HTR-8/SVneo (cell line): ENCODE measurements around the gene CYB561.

Experiments
- DNase-seq: peaks from one replicate; pipeline ENCODE4 v3.0.0; 2011; ENCODE audit warnings: low spot score, mixed read lengths; ENCODE audit not compliant: insufficient read length
- FAIRE-seq: peaks from 2 replicates; lab custom pipeline; 2011; peaks lifted over from hg19 to GRCh38; lab: Jason Lieb, UNC

The CYB561 gene, protein sequence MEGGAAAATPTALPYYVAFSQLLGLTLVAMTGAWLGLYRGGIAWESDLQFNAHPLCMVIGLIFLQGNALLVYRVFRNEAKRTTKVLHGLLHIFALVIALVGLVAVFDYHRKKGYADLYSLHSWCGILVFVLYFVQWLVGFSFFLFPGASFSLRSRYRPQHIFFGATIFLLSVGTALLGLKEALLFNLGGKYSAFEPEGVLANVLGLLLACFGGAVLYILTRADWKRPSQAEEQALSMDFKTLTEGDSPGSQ

DNA sequence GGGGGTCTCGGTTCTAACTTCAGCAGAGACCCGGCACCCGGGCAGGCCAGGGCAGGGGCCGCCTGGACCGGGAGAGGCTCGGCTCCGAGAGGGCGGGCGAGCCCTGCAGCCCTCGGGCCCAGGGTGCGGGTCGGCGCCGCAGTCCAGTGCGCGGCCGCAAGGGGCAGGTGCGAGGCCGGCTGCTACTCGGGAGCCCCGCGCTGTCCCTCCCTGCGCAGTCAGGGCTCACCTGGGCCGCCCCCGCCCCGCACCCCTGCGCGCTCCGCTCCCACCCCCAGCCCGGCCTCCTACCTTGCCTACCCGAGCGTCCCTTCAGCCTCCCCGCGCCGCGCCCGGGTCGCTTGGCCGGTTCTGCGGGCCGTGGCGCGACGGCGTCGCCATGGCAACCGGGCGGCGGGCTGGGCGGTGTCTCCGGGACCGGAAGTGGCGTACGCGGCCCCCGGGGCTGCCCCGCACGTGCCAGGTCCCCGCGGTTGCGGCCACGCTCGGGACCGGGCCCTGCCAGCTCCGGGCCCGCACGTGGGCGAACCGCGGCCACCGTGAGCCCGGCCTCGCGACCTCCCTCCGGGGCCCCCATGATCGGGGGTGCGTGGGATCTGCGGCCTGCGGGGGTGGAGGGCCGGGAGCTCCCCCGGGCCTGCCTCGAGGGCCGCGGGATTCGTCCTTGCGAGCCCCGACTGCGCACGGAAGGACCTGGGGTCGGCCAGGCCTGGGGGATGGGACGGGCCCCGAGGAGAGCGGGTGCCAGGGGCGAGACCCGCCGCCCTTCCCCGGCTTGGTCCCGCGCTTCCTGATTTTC, at the start of gene CYB561:
Gene CYB561, minus strand, starts transcription at position 353 of the 799 bp plus-strand sequence. CDS start 8,759 bp downstream, outside the sequence.
- FAIRE-seq (no peak), DNase-seq (peak; percentile 51)

DNA sequence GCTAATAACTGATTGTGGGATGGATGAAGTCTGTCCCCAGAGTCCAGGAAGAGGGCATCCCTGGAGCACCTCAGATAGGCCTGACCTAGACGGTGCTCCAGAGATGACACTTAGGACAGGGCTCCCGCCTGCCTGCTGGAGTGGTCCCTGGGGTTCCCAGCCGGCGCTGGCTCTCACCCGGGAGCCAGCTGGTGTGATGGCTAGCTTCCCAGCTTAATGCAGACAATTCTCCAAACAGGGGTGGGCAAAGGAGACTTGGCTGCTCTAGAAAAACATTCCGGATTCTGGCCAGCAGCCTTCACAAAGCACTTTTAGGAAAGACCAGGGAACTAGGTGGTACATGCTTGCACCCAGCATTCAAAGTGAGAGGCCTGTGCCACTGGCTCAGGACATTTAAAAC, 49.4 kb upstream of the CYB561 start:
- FAIRE-seq (no peak), DNase-seq (no peak)

DNA sequence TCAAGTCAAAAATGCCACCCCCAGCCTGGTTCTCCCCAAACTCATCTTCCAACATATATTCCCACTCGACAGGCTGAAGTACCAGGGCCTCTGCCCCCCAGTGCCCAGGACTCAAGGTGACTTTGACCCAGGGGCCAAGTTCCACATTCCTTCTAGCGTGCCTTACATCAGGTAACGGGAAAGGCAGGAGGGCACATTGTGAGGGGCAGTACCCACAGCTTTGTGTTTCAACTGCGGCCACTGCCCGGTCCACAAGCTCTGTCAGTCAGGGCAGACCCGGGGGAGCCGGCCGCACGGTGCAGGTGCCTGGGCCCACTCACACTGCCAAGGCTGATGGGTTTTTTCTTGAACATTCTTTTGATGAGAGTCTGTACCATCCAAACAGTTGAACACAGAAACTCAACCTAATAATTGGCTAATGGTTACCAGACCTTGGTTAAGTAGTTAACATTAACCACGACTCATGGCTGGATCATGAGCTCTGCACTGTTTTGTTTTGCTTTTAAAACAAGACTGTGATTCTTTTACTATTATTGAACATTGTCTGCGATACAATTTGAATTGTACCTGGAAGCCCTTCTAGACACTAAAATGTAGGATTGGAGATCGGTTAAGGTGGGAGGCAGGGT, 48.3 kb upstream of the CYB561 start:
- FAIRE-seq (no peak), DNase-seq (no peak)

DNA sequence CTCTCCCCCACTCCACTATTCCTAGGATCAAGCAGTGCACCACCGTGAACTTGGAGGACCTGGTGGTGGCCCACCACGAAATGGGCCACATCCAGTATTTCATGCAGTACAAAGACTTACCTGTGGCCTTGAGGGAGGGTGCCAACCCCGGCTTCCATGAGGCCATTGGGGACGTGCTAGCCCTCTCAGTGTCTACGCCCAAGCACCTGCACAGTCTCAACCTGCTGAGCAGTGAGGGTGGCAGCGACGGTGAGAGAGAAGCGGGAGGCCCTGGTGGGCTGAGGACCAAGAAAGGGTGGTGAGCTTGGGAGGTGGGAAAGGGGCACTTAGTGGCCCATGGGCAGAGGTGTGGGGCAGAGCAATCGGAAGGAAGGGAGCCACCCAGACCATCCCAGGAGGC, 47.3 kb upstream of the CYB561 start:
- DNase-seq (no peak), FAIRE-seq (no peak)

DNA sequence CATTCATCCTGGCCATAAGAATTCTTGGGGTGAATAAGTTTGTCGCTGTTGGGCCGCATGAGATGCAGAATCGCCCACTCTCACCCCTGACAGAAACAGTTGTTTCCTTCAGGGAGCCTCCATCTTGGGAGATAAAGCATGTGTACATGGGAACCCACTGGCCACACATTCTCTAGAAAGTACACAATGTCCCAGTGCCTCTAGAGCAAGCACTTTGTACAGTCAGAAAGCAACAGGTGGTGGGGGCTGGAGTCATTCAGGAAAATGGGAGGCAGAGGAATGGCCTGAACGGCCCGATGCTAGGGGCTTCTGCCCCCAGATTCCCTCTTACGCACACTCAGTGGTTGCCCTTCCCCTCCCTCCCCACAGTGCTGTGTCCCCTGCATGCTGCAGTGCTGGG, 46.8 kb upstream of the CYB561 start:
- DNase-seq (no peak), FAIRE-seq (no peak)

DNA sequence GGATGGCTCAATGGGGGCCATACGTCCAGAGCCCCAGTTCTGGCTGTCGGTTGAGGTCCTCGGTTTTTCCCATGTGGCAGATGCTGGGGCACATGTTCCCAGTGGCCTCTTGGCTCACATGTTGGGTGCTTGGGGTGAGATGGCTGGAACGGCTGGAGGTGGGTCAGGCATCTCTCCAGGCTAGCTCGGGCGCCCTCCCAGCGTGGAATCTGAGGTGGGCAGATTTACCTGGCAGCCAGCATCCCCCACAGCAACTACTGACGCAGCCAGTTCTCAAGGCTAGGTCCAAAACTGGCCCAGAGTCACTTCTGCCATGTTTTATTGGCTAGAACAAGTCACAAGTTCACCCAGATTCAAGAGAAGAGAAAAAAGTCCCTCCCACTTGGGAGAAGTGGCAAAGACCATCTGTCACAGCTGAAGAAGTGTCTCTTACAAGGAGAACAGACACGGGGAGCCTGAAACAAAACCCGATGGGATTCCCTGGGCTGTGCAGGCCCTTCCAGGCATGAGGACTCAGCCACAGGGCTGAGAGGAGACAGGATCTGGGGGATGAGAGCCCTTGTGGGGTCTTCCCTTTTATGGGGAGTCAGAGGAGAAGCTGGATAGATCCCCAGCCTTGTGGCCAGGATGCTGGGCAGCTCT, 46.0 kb upstream of the CYB561 start:
- FAIRE-seq, result no peak
- DNase-seq, result no peak

DNA sequence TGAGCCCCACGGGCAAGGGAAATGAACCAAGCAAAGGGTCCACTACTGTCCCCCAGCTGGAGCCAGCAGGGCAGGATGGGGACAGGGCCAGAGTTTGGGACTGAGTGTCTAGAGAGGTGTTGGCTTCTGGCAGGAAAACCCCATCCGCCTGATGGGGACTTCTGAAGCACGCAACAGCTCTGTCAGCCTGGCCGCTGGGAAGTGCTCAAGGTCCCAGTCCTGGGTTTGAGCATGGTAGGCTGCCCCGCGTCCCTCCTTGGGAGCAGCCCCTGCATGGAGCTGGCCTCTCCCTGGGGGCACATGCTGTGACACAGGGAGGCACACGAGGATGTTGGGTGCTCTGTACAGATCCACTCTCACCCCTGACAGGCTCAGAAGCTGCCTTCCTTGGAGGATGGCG, 45.3 kb upstream of the CYB561 start:
- FAIRE-seq, result no peak
- no peak for DNase-seq

DNA sequence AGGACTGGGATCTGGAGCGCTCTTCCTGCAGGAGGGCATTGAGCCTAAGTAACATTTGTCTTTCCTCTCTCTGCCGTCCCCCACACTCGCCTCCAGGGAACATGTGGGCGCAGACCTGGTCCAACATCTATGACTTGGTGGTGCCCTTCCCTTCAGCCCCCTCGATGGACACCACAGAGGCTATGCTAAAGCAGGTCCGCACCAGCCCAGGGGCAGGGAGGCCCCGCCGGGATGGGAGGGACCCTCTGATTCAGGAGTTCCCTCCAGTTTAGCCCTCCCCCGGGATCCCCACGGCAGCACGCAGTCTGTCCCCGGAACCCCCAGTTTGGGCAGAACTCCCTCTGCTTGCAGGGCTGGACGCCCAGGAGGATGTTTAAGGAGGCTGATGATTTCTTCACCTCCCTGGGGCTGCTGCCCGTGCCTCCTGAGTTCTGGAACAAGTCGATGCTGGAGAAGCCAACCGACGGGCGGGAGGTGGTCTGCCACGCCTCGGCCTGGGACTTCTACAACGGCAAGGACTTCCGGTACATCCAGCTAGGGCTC, 44.8 kb upstream of the CYB561 start:
- DNase-seq (no peak), FAIRE-seq (no peak)

DNA sequence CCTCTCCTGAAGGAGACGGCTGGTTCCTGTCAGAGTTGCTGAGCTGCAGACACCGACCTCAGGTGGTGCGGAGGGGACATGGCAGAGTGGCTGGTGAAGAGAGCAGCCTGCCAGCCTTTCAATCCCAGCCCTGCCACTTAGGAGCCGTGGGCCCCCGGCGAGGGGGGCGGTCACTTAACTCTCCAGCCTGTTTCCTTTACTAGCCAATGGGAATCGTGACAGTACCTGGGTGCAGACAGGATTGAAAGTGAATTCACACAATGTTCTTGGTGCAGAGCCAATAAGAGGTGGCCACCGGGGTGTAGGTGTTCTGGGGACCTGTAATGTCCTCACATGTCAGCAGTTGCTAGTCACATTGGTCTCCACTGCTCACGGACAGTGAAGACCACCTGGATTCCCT, 44.2 kb upstream of the CYB561 start:
- FAIRE-seq (peak; percentile 31), DNase-seq (no peak)

DNA sequence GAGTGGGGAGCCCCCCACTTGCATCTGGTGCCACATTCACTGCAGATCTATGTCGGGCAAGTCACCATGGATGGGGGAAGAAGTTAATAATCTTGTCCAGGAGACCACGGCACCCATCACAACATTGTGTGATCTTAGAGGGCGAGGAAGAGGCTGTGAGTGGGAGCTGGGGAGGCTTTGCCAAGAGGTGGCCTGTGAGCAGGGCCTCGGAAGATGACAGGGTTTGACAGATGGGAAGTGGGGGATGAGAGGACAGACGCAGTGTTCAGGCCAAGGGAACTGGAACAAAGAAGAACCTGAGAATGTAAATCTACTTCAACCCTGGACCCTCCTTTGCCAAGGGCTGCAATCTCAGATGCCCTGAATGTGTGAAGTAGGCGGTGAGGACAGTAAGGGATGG, 43.2 kb upstream of the CYB561 start:
- FAIRE-seq, result no peak
- DNase-seq, result no peak

DNA sequence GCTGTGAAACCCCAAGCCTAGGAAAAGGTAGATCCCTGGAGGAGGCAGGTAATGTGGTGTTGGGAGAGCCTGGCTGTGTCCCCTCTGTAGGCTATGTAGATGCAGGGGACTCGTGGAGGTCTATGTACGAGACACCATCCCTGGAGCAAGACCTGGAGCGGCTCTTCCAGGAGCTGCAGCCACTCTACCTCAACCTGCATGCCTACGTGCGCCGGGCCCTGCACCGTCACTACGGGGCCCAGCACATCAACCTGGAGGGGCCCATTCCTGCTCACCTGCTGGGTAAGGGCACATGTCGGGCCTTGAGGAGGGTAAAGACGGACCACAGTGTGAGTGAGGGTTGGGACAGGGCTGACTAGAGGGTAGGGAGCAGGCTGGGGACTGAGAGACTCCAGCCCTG, 42.7 kb upstream of the CYB561 start:
- no peak for FAIRE-seq
- DNase-seq, result no peak

DNA sequence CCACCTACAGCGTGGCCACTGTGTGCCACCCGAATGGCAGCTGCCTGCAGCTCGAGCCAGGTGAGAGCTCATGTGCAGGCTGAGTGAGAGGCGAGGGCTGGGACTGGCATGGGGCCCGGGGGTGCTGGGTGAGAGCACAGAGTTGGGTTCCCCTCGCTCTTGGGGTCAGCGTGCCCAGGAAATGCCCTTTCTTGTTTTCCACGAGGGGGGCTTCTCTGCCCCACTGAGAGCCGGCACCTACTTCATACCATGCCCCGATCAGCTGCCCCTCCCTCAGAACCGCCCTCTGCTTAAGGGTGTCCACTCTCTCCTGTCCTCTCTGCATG, 40.9 kb upstream of the CYB561 start:
- DNase-seq (no peak), FAIRE-seq (no peak)

DNA sequence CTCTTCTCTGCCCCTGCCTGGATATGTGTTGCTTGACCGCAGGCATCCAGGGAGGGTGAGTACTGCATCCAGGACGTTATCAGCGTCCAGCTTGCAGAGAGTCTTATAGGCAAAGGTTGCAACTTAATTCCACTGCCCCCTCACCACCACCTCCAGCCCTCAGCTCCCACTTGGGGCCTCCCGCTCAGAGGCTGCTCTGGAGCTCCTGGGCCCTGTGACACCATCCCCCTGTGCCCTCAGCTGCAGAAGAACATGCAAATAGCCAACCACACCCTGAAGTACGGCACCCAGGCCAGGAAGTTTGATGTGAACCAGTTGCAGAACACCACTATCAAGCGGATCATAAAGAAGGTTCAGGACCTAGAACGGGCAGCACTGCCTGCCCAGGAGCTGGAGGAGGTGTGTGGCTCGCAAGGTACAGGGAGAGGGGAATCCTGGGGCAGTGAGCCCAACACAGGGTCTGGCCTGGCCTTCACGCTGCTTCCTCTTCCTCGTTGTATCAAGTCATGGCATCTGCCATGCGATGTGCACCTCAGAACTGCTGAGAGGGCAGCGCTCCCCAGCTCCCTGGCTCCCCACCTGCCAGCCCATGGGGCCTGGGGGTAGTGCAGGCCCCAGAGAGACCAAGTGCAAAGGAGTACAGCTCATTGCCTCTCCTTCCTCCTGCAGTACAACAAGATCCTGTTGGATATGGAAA, 40.4 kb upstream of the CYB561 start:
- FAIRE-seq (peak; percentile 62), DNase-seq (no peak)

DNA sequence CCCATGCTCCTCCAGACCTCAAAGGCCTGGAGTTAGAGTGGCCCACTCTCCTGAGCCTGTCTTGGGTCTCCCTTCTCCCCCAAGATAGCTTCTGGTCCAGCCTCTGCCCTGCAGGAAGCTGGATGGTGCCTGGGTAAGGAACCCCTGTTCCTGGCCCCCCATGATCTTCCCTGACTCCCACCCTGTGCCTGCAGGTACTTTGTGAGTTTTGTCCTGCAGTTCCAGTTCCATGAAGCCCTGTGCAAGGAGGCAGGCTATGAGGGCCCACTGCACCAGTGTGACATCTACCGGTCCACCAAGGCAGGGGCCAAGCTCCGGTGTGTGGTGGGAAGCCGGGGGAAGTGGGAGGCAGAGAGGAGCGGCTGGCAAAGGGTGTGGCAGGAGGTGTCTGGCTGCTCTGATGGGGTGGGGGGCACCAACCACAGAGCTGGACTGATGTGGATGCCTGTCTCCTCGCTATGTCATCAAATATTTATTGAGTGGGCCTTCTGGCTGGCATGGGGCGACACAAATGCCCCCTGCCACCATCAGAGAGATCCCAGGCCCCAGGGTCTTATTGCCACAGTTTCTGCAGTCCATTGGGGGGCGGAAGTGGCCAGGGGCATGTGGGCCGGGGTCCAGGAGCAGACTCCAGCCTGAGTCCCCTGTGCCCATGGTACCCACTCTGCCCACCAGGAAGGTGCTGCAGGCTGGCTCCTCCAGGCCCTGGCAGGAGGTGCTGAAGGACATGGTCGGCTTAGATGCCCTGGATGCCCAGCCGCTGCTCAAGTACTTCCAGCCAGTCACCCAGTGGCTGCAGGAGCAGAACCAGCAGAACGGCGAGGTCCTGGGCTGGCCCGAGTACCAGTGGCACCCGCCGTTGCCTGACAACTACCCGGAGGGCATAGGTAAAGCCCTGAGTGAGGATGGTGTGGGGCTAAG, 37.8 kb upstream of the CYB561 start:
- FAIRE-seq (no peak), DNase-seq (no peak)

DNA sequence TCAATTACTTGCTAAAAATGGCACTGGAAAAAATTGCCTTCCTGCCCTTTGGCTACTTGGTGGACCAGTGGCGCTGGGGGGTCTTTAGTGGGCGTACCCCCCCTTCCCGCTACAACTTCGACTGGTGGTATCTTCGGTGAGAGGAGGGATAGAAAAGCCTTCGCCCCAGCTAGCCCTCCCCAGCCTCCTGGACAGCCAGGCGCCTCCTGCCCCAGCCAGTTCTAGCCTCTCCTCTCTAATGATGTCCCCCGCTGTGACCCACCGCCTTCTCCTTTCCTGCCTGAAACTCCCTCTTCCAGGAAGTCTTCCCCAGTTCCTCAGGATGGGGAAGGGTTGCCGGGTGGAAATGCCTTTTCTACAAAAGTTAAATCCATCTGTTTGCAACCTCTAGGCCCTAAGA, 36.9 kb upstream of the CYB561 start:
- DNase-seq, result no peak
- no peak for FAIRE-seq

DNA sequence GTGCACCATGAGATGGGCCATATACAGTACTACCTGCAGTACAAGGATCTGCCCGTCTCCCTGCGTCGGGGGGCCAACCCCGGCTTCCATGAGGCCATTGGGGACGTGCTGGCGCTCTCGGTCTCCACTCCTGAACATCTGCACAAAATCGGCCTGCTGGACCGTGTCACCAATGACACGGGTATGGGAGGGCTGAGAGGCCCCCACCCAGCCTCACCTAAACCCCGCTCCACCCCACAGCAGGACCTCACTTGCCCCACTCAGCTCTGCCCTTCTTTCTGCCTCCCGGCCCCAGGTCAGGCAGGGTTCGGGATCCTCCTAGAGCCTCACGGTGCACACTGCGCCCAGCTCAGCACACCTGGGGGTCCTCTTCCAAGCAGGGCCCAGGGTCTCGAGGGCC, 36.4 kb upstream of the CYB561 start:
- no peak for FAIRE-seq
- DNase-seq, result no peak

DNA sequence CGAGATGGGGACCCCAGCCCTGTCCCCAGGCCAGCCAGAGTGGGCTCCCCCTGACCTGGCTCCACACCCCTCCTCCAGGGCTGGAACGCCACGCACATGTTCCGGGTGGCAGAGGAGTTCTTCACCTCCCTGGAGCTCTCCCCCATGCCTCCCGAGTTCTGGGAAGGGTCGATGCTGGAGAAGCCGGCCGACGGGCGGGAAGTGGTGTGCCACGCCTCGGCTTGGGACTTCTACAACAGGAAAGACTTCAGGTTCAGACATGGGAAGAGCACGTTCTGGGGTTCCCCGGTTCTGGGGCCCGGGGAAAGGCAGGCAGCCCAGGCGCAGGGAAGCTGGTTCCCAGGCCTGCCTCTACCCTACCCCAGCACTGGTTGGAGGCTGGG, 35.4 kb upstream of the CYB561 start:
- FAIRE-seq, result no peak
- DNase-seq, result no peak

DNA sequence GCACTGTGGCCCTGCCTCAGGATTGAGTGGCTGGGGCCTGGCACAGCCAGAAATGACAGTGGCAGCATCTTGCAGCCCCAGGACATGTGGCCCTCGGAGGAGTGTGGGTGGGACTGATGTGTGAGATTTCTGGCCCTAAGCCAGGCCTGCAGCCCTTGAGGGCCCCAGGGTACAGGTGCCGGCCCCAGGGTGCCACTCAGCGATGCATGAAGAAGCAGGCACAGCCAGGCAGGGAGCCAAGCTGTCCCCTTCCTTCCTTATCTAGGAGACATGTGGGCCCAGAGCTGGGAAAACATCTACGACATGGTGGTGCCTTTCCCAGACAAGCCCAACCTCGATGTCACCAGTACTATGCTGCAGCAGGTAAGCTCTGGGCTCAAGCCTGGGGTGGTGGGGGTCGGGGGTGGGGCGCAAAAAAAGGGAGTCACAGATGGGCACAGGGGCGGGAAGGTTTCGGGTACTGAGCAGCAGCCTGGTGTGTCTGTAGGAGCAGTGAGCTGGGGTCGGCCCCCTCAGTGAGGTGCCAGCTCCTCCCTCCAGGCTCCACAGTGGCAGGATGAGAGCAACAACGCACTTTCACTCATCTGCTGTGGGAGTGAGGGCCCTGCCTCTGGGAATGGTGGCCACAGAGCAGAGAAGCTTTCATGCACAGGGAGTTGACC, 34.9 kb upstream of the CYB561 start:
- FAIRE-seq (no peak), DNase-seq (no peak)
